HepG2 (cell line): ENCODE results near the gene PDE4D. TPM values are rescaled to one million over a fixed set of nuclear protein-coding genes. Genes with fewer than 3 reads are reported as not detected.

Experiments used
- ARID2 ChIP-seq: sonication (generic); formaldehyde crosslinking; IDR thresholded peaks from 2 replicates; pipeline ENCODE4 v1.8.1; 2022; ENCODE audit warnings: mild to moderate bottlenecking, missing genetic modification reagents, borderline replicate concordance
- ATRX ChIP-seq: sonication (generic); formaldehyde crosslinking; IDR thresholded peaks from 2 replicates; pipeline ENCODE4 v1.4.0; 2020; ENCODE audit warnings: missing genetic modification reagents, borderline replicate concordance
- MAZ ChIP-seq, 2 experiments: sonication (generic) in 1 of 2; formaldehyde crosslinking in 1 of 2; IDR thresholded peaks; 2 replicates each; pipeline versions ENCODE4 v1.5.0 to v1.6.1; 2012 to 2020; ENCODE audit warnings: low read depth in 2 of 2, mild to moderate bottlenecking in 2 of 2, borderline replicate concordance in 1 of 2, improper control_type of control experiment in 1 of 2, low read length in 1 of 2, missing genetic modification reagents in 1 of 2, moderate library complexity in 1 of 2
- MEIS1 ChIP-seq: sonication (generic); formaldehyde crosslinking; IDR thresholded peaks from 2 replicates; pipeline ENCODE4 v1.9.0; 2021; ENCODE audit warnings: mild to moderate bottlenecking, missing genetic modification reagents, moderate library complexity, borderline replicate concordance
- SAFB2 ChIP-seq: sonication (generic); formaldehyde crosslinking; IDR thresholded peaks from 2 replicates; pipeline ENCODE4 v1.5.1; 2020; ENCODE audit warnings: missing genetic modification reagents, low read depth, mild to moderate bottlenecking, borderline replicate concordance
- SMAD9 ChIP-seq: sonication (generic); formaldehyde crosslinking; IDR thresholded peaks from 2 replicates; pipeline ENCODE4 v1.5.1; 2020; ENCODE audit warnings: mild to moderate bottlenecking, missing genetic modification reagents
- YEATS2 ChIP-seq: sonication (generic); formaldehyde crosslinking; IDR thresholded peaks from 2 replicates; pipeline ENCODE4 v1.4.0; 2020; ENCODE audit warnings: missing genetic modification reagents, borderline replicate concordance
- ZFY ChIP-seq: sonication (generic); formaldehyde crosslinking; IDR thresholded peaks from 2 replicates; pipeline ENCODE4 v1.4.0; 2020; ENCODE audit warnings: missing genetic modification reagents
- ZNF607 ChIP-seq: sonication (generic); formaldehyde crosslinking; IDR thresholded peaks from 2 replicates; pipeline ENCODE4 v1.5.1; 2020; ENCODE audit warnings: missing genetic modification reagents, mild to moderate bottlenecking, borderline replicate concordance
- polyA plus RNA-seq, 8 experiments: library from polyadenylated mRNA; depleted of rRNA in 3 of 8; stranded (reverse) in 7 of 8; unstranded in 1 of 8; fragments of >200 nt; fragmentation: Illumina TruSeq in 4 of 8; extraction: Trizol in 4 of 8; gene quantifications; 2 replicates each; pipeline versions ENCODE4 v1.2.1 to v1.2.3, GENCODE V29; 2011 to 2016; ENCODE audit warnings: low read depth in 4 of 8, missing spikeins in 1 of 8, mixed read lengths in 1 of 8; ENCODE audit not compliant: insufficient read depth in 1 of 8
- total RNA-seq, 5 experiments: library from RNA; depleted of rRNA; stranded (reverse); fragments of >200 nt; fragmentation: Illumina TruSeq; extraction: Trizol; gene quantifications; 2 replicates each; pipeline ENCODE4 v1.2.3, GENCODE V29; 2016; ENCODE audit warnings: low read depth in 1 of 5
- TF ChIP-seq, protein P1 (sequence below): IDR thresholded peaks from 2 replicates; pipeline ENCODE4 v1.6.1; 2016; ENCODE audit warnings: mild to moderate bottlenecking, missing biosample characterization, missing genetic modification reagents
- TF ChIP-seq, protein P2 (sequence below): sonication (generic); formaldehyde crosslinking; IDR thresholded peaks from 2 replicates; pipeline ENCODE4 v1.5.0; 2020; ENCODE audit warnings: mild to moderate bottlenecking, missing genetic modification reagents
- TF ChIP-seq, protein P3 (sequence below): sonication (generic); formaldehyde crosslinking; IDR thresholded peaks from 2 replicates; pipeline ENCODE4 v1.4.0; 2020; ENCODE audit warnings: missing genetic modification reagents, borderline replicate concordance
- TF ChIP-seq, protein P4 (sequence below): sonication (generic); formaldehyde crosslinking; IDR thresholded peaks from 2 replicates; pipeline ENCODE4 v1.8.1; 2022; ENCODE audit warnings: low read depth, mild to moderate bottlenecking, missing genetic modification reagents

Gene PDE4D
- total and polyA plus RNA-seq, 2 of the 13 experiments (the other 11 are each of a cell fraction or from before 2014, with no cell fraction given): 7.0 to 12.2 TPM

DNA sequence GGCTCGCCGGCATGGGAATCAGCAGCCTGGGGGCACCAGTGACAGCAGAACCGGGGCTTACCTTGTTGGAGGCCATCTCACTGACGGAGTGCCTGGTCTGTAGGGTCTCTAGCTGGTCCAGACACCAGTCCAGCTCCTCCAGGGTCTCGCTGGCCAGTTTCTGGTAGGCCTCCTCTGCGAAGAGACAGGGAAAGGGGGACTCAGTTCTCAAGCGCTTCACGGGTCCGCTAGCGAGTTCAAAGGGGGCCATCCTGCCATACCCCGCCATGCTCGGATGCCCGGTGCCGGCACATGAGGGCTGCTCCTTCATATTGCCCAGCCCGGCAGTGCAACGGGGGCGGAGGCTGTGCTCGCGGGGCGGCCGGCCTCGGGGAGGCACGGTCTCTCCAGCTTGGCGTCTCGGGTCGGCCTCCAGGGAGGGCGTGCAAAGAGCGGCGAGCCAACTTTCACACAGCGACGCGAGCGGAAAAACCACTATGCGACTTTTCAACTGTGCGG, 854.7 kb downstream of the PDE4D start (continued):
- no peak for TF ChIP-seq YEATS2
- 0 out of 2 replicates have a peak, but pooled peaks have one; percentile 7 for TF ChIP-seq SAFB2 (CRISPR knock-in tag)
- TF ChIP-seq MAZ (IDR thresholded peaks at IDR 0.05; ENCODE audit: borderline replicate concordance, low read depth, low read length): no peak
- peak; percentile 34; the same call in 1 of the 2 replicates for TF ChIP-seq MAZ (CRISPR knock-in tag; IDR thresholded peaks at IDR 0.05; ENCODE audit: low read depth)
- TF ChIP-seq SMAD9: no peak
- no peak for TF ChIP-seq ARID2
- TF ChIP-seq ZFY (CRISPR knock-in tag): 0 out of 2 replicates have a peak, but pooled peaks have one; percentile 32
- TF ChIP-seq, protein P1, sequence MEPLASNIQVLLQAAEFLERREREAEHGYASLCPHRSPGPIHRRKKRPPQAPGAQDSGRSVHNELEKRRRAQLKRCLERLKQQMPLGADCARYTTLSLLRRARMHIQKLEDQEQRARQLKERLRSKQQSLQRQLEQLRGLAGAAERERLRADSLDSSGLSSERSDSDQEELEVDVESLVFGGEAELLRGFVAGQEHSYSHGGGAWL (CRISPR knock-in tag): no peak
- TF ChIP-seq, protein P2, sequence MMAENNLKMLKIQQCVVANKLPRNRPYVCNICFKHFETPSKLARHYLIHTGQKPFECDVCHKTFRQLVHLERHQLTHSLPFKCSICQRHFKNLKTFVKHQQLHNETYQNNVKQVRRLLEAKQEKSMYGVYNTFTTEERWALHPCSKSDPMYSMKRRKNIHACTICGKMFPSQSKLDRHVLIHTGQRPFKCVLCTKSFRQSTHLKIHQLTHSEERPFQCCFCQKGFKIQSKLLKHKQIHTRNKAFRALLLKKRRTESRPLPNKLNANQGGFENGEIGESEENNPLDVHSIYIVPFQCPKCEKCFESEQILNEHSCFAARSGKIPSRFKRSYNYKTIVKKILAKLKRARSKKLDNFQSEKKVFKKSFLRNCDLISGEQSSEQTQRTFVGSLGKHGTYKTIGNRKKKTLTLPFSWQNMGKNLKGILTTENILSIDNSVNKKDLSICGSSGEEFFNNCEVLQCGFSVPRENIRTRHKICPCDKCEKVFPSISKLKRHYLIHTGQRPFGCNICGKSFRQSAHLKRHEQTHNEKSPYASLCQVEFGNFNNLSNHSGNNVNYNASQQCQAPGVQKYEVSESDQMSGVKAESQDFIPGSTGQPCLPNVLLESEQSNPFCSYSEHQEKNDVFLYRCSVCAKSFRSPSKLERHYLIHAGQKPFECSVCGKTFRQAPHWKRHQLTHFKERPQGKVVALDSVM (CRISPR knock-in tag): peak; percentile 48; the same call in 1 of the 2 replicates
- TF ChIP-seq ATRX: no peak
- 0 out of 2 replicates have a peak, but pooled peaks have one; percentile 29 for TF ChIP-seq ZNF607 (CRISPR knock-in tag)
- TF ChIP-seq, protein P3, sequence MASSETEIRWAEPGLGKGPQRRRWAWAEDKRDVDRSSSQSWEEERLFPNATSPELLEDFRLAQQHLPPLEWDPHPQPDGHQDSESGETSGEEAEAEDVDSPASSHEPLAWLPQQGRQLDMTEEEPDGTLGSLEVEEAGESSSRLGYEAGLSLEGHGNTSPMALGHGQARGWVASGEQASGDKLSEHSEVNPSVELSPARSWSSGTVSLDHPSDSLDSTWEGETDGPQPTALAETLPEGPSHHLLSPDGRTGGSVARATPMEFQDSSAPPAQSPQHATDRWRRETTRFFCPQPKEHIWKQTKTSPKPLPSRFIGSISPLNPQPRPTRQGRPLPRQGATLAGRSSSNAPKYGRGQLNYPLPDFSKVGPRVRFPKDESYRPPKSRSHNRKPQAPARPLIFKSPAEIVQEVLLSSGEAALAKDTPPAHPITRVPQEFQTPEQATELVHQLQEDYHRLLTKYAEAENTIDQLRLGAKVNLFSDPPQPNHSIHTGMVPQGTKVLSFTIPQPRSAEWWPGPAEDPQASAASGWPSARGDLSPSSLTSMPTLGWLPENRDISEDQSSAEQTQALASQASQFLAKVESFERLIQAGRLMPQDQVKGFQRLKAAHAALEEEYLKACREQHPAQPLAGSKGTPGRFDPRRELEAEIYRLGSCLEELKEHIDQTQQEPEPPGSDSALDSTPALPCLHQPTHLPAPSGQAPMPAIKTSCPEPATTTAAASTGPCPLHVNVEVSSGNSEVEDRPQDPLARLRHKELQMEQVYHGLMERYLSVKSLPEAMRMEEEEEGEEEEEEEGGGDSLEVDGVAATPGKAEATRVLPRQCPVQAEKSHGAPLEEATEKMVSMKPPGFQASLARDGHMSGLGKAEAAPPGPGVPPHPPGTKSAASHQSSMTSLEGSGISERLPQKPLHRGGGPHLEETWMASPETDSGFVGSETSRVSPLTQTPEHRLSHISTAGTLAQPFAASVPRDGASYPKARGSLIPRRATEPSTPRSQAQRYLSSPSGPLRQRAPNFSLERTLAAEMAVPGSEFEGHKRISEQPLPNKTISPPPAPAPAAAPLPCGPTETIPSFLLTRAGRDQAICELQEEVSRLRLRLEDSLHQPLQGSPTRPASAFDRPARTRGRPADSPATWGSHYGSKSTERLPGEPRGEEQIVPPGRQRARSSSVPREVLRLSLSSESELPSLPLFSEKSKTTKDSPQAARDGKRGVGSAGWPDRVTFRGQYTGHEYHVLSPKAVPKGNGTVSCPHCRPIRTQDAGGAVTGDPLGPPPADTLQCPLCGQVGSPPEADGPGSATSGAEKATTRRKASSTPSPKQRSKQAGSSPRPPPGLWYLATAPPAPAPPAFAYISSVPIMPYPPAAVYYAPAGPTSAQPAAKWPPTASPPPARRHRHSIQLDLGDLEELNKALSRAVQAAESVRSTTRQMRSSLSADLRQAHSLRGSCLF (CRISPR knock-in tag): no peak
- TF ChIP-seq, protein P4, sequence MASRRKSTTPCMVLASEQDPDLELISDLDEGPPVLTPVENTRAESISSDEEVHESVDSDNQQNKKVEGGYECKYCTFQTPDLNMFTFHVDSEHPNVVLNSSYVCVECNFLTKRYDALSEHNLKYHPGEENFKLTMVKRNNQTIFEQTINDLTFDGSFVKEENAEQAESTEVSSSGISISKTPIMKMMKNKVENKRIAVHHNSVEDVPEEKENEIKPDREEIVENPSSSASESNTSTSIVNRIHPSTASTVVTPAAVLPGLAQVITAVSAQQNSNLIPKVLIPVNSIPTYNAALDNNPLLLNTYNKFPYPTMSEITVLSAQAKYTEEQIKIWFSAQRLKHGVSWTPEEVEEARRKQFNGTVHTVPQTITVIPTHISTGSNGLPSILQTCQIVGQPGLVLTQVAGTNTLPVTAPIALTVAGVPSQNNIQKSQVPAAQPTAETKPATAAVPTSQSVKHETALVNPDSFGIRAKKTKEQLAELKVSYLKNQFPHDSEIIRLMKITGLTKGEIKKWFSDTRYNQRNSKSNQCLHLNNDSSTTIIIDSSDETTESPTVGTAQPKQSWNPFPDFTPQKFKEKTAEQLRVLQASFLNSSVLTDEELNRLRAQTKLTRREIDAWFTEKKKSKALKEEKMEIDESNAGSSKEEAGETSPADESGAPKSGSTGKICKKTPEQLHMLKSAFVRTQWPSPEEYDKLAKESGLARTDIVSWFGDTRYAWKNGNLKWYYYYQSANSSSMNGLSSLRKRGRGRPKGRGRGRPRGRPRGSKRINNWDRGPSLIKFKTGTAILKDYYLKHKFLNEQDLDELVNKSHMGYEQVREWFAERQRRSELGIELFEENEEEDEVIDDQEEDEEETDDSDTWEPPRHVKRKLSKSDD (CRISPR knock-in tag): no peak
- TF ChIP-seq MEIS1 (CRISPR knock-in tag): no peak
